BE2C (cell line): ENCODE data around the gene CRKL.

Experiments used
- DNase-seq: peaks from one replicate; pipeline ENCODE4 v3.0.0-alpha.2; 2020
- H3K27me3 ChIP-seq: fragments of 250-450 bp; sonication (Bioruptor Pico); 2 replicates; pipeline ENCODE4 v1.5.1; 2020; ENCODE audit warnings: mild to moderate bottlenecking
- H3K36me3 ChIP-seq: fragments of 250-450 bp; sonication (Bioruptor Pico); 2 replicates; pipeline ENCODE4 v1.5.1; 2020; ENCODE audit warnings: mild to moderate bottlenecking
- H3K4me1 ChIP-seq: fragments of 250-450 bp; sonication (Bioruptor Pico); 2 replicates; pipeline ENCODE4 v1.5.1; 2020
- H3K4me3 ChIP-seq: 2 replicates; pipeline ENCODE4 v1.5.1; 2011; ENCODE audit warnings: low read depth, low read length
- H3K9me3 ChIP-seq: fragments of 250-450 bp; sonication (Bioruptor Pico); 2 replicates; pipeline ENCODE4 v1.5.1; 2020
- TF ChIP-seq, protein P1 (sequence below): IDR thresholded peaks from 2 replicates; pipeline ENCODE4 v1.5.1; 2012; ENCODE audit warnings: mild to moderate bottlenecking, low read depth, low read length

Gene CRKL

DNA sequence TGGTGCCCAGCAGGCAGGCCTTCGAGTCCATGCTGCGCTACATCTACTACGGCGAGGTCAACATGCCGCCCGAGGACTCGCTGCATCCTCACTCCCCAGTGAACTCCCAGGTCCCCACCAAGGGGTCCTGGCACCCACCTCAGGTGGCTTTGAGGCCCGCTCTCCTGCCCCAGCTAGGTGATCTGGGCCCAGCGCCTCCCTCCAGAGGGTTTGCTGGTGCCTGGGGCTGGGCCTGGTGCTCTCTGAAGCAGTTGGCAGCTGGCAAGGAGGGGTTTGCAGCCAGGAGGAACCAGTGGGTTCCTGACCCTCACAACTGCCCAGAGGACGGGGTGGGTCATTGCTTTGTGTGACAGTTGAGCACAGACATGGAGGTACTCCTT, 78.8 kb downstream of the CRKL start:
- TF ChIP-seq, protein P1, sequence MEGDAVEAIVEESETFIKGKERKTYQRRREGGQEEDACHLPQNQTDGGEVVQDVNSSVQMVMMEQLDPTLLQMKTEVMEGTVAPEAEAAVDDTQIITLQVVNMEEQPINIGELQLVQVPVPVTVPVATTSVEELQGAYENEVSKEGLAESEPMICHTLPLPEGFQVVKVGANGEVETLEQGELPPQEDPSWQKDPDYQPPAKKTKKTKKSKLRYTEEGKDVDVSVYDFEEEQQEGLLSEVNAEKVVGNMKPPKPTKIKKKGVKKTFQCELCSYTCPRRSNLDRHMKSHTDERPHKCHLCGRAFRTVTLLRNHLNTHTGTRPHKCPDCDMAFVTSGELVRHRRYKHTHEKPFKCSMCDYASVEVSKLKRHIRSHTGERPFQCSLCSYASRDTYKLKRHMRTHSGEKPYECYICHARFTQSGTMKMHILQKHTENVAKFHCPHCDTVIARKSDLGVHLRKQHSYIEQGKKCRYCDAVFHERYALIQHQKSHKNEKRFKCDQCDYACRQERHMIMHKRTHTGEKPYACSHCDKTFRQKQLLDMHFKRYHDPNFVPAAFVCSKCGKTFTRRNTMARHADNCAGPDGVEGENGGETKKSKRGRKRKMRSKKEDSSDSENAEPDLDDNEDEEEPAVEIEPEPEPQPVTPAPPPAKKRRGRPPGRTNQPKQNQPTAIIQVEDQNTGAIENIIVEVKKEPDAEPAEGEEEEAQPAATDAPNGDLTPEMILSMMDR = no peak
- peaks cover 70% of the 10 kb centered on the region for H3K36me3 ChIP-seq
- H3K4me3 ChIP-seq = no peak overlapping the region

DNA sequence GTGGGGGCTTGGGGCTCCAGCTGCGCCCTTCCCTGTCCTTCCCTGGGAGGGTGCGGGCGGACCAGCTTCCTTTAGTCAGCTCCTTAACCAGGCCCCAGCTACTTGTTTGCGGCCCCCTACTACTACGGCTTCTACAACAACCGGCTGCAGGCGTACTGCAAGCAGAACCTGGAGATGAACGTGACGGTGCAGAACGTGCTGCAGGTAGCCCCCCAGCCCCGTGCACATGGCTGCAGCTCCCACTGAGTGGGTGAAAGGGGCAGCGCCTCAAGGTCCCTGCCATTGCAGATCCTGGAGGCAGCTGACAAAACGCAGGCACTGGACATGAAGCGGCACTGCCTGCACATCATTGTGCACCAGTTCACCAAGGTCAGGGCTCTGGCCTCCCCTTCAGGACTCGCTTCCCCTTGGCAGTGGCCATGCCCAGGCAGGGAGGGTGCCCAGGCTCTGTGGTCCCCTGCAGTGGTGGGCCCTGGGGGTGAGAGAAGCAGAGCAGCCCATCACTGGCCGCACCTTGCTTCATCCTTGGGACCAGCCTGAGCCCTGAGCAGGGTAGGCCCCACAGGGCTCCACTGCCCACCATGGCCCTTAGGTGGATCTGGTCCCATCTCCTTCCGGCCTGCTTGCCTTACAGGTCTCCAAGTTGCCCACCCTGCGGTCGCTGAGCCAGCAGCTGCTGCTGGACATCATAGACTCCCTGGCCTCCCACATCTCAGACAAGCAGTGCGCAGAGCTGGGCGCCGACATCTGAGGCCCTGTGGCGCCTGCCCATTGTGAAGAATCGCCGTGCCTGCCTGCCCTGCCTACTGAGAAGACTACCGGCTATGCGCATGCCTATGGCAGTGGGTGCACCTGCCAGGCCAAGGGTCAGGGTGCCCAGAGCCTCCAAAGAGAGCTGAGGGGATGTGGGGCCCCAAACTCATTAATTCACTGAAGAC, 79.7 kb downstream of the CRKL start:
- TF ChIP-seq, protein P1 = no peak
- Histone ChIP-seq H3K36me3 (peaks cover 66% of the 10 kb centered on the region), H3K9me3 (no peaks in the 10 kb centered on the region), H3K27me3 (no peaks in the 10 kb centered on the region), H3K4me1 (peaks cover 5% of the 10 kb centered on the region; the same call in 1 of the 2 replicates), H3K4me3 (no peak overlapping the region)
- no peak for DNase-seq

More for the DNA sequence above, 78.8 kb downstream of the CRKL start:
- peaks cover 5% of the 10 kb centered on the region; the same call in 1 of the 2 replicates for H3K4me1 ChIP-seq
- no peaks in the 10 kb centered on the region for H3K27me3 ChIP-seq
- DNase-seq = no peak
- no peaks in the 10 kb centered on the region for H3K9me3 ChIP-seq

DNA sequence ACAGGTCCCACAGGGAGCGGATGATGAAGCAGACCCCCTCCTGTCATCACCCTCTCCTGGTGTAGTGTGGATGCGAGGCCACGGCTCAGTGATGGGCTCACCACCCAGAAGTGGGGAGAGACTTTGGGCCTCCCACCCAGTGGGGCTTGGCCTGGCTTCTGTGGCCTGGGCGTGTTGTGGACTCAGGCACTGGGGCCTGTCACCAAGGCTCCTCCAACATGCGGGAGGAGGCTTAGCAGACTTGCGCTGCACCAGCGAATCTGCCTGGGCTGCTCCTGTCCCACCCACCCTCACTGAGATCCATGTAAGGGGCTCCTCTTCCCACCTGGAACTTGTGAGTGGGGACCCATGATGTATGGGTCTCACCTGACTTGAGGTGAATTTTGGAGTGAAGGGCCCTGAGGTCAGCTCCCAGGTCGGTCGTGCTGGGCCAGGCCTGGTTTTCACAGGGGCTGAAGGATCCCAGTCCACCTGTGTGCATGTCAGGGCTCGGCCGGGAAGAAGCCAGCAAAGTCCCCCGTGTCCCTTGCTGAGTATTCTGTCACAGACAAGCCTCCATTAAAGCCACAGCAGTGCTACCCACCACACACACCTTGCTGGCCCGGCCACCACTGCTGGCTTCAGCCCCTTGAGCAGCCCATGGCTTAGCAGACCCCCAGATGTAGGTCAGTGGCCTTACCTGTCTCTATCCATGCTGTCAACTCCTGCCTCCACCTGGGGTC, 80.5 kb downstream of the CRKL start:
- no peak for DNase-seq
- Histone ChIP-seq H3K4me3 (no peak overlapping the region), H3K27me3 (no peaks in the 10 kb centered on the region), H3K4me1 (peaks cover 5% of the 10 kb centered on the region; the same call in 1 of the 2 replicates), H3K36me3 (peaks cover 58% of the 10 kb centered on the region), H3K9me3 (no peaks in the 10 kb centered on the region)
- TF ChIP-seq, protein P1 = no peak

DNA sequence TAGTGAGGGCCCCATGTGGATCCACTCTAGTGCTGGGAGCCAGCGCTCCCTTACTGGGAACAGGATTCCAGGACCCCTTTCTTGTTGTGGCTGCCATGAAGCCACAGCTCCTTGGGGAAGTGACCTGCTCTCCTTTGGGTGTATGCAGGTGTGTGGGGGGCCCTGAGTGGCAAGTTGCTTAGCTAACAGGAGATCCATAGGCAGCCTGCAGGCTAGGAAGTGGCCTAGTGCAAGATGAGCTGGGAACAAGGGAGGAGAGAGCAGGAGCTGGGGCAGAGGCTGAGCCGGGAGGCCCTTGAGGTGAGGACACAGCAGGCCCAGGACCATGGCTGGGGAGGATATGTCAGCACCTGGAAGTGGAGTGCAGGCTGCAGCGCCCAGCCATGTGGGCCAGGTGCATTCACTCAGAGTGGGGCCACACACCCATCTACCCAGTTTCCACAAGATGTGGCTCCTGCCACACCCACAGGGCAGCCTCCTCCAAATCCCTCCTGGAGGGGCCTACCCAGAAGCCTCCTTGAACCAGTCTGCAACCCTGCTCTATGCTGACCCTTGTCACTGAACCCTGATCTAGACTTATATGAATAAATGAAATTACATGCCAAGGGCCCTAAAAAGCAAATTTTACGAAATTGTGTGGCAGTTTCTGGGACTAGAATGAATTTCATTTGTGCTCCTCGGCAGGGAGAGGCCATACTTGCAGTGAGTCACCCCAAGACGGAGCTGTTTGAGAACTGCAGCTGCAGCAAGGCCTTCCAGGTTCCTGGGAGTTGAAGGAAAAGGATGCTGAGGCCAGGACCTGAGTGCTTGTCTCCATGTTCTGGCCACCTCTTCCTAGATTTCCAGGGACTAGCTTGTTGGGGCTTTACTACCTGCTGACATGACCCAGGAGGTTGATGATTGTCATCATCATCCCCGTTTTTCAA, 81.5 kb downstream of the CRKL start:
- no peak for DNase-seq
- Histone ChIP-seq H3K4me3 (no peak overlapping the region), H3K9me3 (no peaks in the 10 kb centered on the region), H3K27me3 (no peaks in the 10 kb centered on the region), H3K36me3 (peaks cover 50% of the 10 kb centered on the region), H3K4me1 (peaks cover 5% of the 10 kb centered on the region; the same call in 1 of the 2 replicates)
- TF ChIP-seq, protein P1 = no peak

DNA sequence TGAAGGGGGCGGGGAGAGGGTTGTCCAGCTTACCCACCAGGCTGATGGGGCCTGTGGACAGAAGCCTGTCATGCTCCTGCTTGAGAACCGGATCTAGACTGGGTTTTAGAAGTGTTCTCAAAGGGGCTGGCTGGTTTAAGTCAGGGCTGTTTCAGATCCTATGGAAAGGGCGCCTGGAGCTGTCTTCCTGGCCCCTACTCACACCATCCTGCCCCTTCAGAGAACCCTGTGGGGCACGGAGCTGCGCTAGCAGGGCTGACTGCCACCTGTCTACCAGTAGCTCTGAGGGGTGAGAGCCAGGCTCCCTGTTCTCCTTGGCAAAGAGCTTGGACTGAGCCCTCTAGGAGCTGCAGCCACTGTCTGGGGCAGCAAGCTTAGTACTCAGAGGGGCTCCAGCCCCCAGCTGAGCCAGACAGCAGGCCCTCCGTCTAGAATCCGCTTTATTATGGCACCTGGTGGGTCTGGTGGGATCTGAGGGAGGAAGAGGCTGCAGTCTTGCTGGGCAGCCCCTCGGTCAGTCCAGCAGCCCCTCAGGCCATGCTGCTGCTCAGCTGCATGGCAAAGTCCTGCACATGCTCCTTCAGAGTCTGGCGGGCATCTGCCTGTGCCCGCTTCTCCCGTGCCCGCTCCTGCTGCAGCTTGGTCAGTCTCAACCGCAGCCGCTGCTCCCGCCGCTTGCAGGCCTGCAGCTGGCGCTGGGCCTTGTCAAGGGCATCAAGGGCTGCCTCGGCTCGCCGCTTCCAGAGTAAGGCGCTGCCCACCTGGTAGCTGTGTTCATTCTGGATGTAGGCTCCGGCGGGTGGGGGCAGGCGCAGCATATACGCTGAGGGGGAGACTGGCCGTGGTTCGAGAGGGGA, 82.4 kb downstream of the CRKL start:
- H3K27me3 ChIP-seq = no peaks in the 10 kb centered on the region
- H3K4me1 ChIP-seq = peaks cover 5% of the 10 kb centered on the region; the same call in 1 of the 2 replicates
- DNase-seq = no peak
- peaks cover 42% of the 10 kb centered on the region for H3K36me3 ChIP-seq
- TF ChIP-seq, protein P1 = no peak
- no peaks in the 10 kb centered on the region for H3K9me3 ChIP-seq
- no peak overlapping the region; the same call in 1 of the 2 replicates for H3K4me3 ChIP-seq
